ENCODE results near the gene NRXN3.

The NRXN3 gene

DNA sequence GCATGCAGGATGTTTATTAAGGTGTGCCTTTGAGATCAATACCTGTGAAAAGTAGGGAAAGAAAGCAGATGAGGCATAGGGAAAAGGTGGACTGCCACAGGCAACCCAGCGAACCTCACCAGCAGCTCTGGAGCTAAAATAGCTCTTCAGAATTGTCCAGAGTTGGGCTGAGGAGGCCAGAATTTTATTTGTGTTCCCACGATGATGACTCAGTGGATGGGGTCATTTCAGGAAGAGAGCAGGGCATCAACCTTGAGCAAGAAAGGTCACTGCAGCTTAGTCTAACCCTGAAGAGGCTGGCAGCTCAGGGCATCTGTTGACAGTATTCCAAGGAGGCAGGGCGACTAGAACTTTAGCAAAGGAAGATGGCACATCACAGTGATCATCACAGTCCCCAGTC lies 1345.0 kb downstream of the NRXN3 start:
- POLR2A ChIA-PET = no interaction called here
- no peak for DNase-seq (ENCODE audit: extremely low spot score)
- CTCF ChIA-PET = no interaction called here
- TF ChIP-seq, protein P1, sequence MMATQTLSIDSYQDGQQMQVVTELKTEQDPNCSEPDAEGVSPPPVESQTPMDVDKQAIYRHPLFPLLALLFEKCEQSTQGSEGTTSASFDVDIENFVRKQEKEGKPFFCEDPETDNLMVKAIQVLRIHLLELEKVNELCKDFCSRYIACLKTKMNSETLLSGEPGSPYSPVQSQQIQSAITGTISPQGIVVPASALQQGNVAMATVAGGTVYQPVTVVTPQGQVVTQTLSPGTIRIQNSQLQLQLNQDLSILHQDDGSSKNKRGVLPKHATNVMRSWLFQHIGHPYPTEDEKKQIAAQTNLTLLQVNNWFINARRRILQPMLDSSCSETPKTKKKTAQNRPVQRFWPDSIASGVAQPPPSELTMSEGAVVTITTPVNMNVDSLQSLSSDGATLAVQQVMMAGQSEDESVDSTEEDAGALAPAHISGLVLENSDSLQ (IDR thresholded peaks at IDR 0.05) = no peak
- TF ChIP-seq NFRKB (IDR thresholded peaks at IDR 0.05) (no peak), L3MBTL2 (conservative IDR thresholded peaks at IDR 0.05) (no peak), SUZ12 (IDR thresholded peaks at IDR 0.05) (no peak), ELF4 (IDR thresholded peaks at IDR 0.05) (no peak), LEF1 (IDR thresholded peaks at IDR 0.05; ENCODE audit: borderline replicate concordance) (no peak), TARDBP (IDR thresholded peaks at IDR 0.05) (no peak), SP1 (IDR thresholded peaks at IDR 0.05) (no peak), FOXA1 (IDR thresholded peaks at IDR 0.05) (no peak), ARNT (IDR thresholded peaks at IDR 0.05) (no peak), HDGF (IDR thresholded peaks at IDR 0.05; ENCODE audit: borderline replicate concordance) (no peak), ZNF384 (IDR thresholded peaks at IDR 0.05) (no peak), FOXM1 (IDR thresholded peaks at IDR 0.05; ENCODE audit: borderline replicate concordance) (no peak), CTBP1 (IDR thresholded peaks at IDR 0.05; ENCODE audit: borderline replicate concordance) (no peak), BHLHE40 (IDR thresholded peaks at IDR 0.05; ENCODE audit: borderline replicate concordance) (no peak), FOXK2 (IDR thresholded peaks at IDR 0.05) (no peak)

DNA sequence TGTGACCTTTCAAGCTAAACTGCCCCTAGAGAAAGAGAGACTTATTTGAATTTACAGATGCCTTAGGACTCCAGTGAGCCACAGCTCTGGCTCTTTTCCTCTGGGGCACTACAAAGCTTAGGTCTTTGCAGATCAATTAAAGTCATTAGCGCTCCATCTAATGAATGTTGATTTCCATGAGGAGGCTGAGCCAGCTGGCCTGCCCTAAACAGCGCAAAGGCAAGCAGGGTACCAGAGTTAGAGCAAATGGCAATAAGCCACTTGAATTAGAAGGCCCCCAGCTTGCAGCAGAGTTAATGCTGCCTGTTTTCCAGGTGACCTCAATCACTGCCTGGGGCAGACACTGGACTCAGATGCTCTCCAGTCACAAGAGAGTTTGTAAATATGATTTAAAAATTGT lies 1345.8 kb downstream of the NRXN3 start:
- CTCF ChIA-PET = no interaction called here
- POLR2A ChIA-PET = no interaction called here
- no peak for DNase-seq (ENCODE audit: extremely low spot score)

DNA sequence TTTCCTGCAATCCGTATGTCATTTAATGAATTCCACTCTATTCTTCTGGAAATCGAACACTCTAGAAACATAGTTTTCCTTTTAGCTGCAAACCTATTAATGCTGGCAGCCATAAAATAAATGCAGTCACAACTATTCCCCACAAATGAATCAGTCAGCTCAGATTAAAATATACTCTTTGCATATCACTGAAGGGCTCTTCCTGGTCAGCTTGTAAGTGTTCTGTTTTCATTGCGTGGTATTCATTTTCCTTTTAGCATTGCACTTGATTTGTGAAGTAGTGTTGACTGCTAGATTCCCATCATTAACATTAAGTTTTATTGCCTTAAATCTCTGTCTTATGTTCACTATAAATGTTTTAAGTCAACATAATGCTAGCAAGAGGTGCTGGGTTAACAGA lies 1355.2 kb downstream of the NRXN3 start:
- POLR2A ChIA-PET = interaction anchor here (0.8 kb wide), 1 partner anchor 434 kb away, joined by 3 read pairs; no protein-coding TSS in a partner anchor
- TF ChIP-seq FOXM1 (IDR thresholded peaks at IDR 0.05; ENCODE audit: borderline replicate concordance) (no peak), FOXK2 (IDR thresholded peaks at IDR 0.05) (no peak), CTBP1 (IDR thresholded peaks at IDR 0.05; ENCODE audit: borderline replicate concordance) (no peak), ZNF384 (IDR thresholded peaks at IDR 0.05) (no peak), HDGF (IDR thresholded peaks at IDR 0.05; ENCODE audit: borderline replicate concordance) (no peak), SP1 (IDR thresholded peaks at IDR 0.05) (no peak), ARNT (IDR thresholded peaks at IDR 0.05) (no peak), L3MBTL2 (conservative IDR thresholded peaks at IDR 0.05) (no peak), NFRKB (IDR thresholded peaks at IDR 0.05) (no peak), TARDBP (IDR thresholded peaks at IDR 0.05) (no peak), BHLHE40 (IDR thresholded peaks at IDR 0.05; ENCODE audit: borderline replicate concordance) (no peak)
- TF ChIP-seq, protein P1 (IDR thresholded peaks at IDR 0.05) = no peak
- CTCF ChIA-PET = no interaction called here
- no peak for DNase-seq (ENCODE audit: extremely low spot score)

More for the DNA sequence above, 1345.8 kb downstream of the NRXN3 start:
- TF ChIP-seq LEF1 (IDR thresholded peaks at IDR 0.05; ENCODE audit: borderline replicate concordance) = no peak
- TF ChIP-seq ZNF384 (IDR thresholded peaks at IDR 0.05) = no peak
- no peak for TF ChIP-seq FOXM1 (IDR thresholded peaks at IDR 0.05; ENCODE audit: borderline replicate concordance)
- no peak for TF ChIP-seq SUZ12 (IDR thresholded peaks at IDR 0.05)
- TF ChIP-seq CTBP1 (IDR thresholded peaks at IDR 0.05; ENCODE audit: borderline replicate concordance) = no peak
- no peak for TF ChIP-seq ARNT (IDR thresholded peaks at IDR 0.05)
- TF ChIP-seq BHLHE40 (IDR thresholded peaks at IDR 0.05; ENCODE audit: borderline replicate concordance) = no peak
- TF ChIP-seq SP1 (IDR thresholded peaks at IDR 0.05) = no peak
- TF ChIP-seq L3MBTL2 (conservative IDR thresholded peaks at IDR 0.05) = no peak
- no peak for TF ChIP-seq TARDBP (IDR thresholded peaks at IDR 0.05)
- TF ChIP-seq NFRKB (IDR thresholded peaks at IDR 0.05) = no peak
- TF ChIP-seq FOXA1 (IDR thresholded peaks at IDR 0.05) = no peak

DNA sequence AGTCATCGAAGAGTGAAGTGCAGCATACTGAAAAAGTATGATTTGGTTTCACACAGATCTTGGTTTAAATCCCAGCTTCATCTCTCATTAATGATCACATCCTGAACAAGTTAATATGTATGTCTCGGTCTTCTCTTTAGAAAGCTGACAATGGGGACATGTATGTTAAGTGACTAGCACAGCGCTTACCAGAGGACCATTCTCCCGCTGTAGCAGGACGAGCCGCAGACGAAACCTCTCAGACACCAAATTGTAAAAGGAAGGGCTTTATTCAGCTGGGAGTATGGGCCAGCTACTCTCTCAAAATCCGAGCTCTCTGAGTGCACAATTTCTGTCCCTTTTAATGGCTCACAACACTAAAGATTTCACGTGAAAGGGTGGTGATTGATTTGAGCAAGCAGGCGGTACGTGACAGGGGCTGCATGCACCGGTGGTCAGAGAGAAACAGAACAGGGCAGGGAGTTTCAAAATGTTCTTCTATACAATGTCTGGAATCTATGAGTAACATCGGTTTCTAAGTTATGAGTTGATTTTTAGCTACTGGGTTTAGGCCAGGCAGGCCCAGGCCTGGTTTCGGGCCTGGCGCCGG lies 1358.7 kb downstream of the NRXN3 start:
- POLR2A ChIA-PET = no interaction called here
- no peak for DNase-seq (ENCODE audit: extremely low spot score)
- CTCF ChIA-PET = no interaction called here
- TF ChIP-seq BHLHE40 (IDR thresholded peaks at IDR 0.05; ENCODE audit: borderline replicate concordance) (no peak), FOXA1 (IDR thresholded peaks at IDR 0.05) (no peak), ARNT (IDR thresholded peaks at IDR 0.05) (no peak), SP1 (IDR thresholded peaks at IDR 0.05) (no peak), ZNF384 (IDR thresholded peaks at IDR 0.05) (no peak), FOXK2 (IDR thresholded peaks at IDR 0.05) (no peak), CTBP1 (IDR thresholded peaks at IDR 0.05; ENCODE audit: borderline replicate concordance) (no peak), LEF1 (IDR thresholded peaks at IDR 0.05; ENCODE audit: borderline replicate concordance) (no peak)
- TF ChIP-seq, protein P1 (IDR thresholded peaks at IDR 0.05) = no peak

DNA sequence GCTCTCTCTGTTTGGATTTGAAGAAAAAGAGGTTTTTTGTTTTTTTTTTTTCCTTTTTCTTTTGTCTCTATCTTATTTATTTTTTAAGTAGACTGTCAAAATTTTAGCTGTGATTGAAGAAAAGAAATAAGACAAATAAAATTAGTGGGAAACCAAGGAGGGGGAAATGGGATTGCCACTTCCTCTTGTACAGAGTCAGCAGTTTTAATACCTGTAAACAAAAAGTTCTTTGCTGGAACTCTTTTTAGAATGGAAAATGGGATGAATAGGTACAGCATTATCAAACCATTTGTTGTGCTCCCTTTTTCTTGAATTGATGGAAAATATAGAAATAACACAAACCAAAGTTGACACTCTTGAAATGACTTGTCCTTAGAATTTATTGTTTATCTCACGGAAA lies 1360.4 kb downstream of the NRXN3 start:
- CTCF ChIA-PET = interaction anchor here (0.6 kb wide), 1 partner anchor 117 kb away, joined by 5 read pairs; no protein-coding TSS in a partner anchor
- TF ChIP-seq ELF4 (IDR thresholded peaks at IDR 0.05) = no peak
- no peak for TF ChIP-seq FOXM1 (IDR thresholded peaks at IDR 0.05; ENCODE audit: borderline replicate concordance)
- no peak for TF ChIP-seq FOXK2 (IDR thresholded peaks at IDR 0.05)
- TF ChIP-seq TARDBP (IDR thresholded peaks at IDR 0.05) = no peak
- TF ChIP-seq, protein P1 (IDR thresholded peaks at IDR 0.05) = no peak
- no peak for TF ChIP-seq CTBP1 (IDR thresholded peaks at IDR 0.05; ENCODE audit: borderline replicate concordance)
- TF ChIP-seq L3MBTL2 (conservative IDR thresholded peaks at IDR 0.05) = no peak
- TF ChIP-seq SP1 (IDR thresholded peaks at IDR 0.05) = no peak
- no peak for TF ChIP-seq HDGF (IDR thresholded peaks at IDR 0.05; ENCODE audit: borderline replicate concordance)
- no peak for DNase-seq (ENCODE audit: extremely low spot score)
- POLR2A ChIA-PET = no interaction called here

Measured in HEK293T (cell line).